SK-MEL-5 (cell line): ENCODE measurements around the gene SUGP2. TPM values are rescaled to one million over a fixed set of nuclear protein-coding genes. Genes with fewer than 3 reads are reported as not detected.
A peak's percentile ranks its signal among the peaks of the same experiment; 100 is the strongest.

Experiments
- DNase-seq: peaks from one replicate; pipeline ENCODE4 v3.0.0-alpha.2; 2016; ENCODE audit warnings: low read depth, low spot score
- in situ Hi-C: cut with HindIII; loops from 2 replicates; pipeline ENCODE4 v1.10.0; 2016; ENCODE audit warnings: low sequenced_read_pairs, high pct_unique_total_duplicates, low pct_unique_long_range_greater_than_20kb
- polyA plus RNA-seq, 2 experiments: library from polyadenylated mRNA; depleted of rRNA; stranded (reverse); fragments of >200 nt; gene quantifications; 2 replicates each; pipeline ENCODE4 v1.2.3, GENCODE V29; 2015
- total RNA-seq: library from RNA; depleted of rRNA; stranded (reverse); fragments of >200 nt; shearing (Covaris generic); gene quantifications from 2 replicates; pipeline ENCODE4 v1.2.3, GENCODE V29; 2014; rRNA removed

The SUGP2 gene
- total RNA-seq = 26.5 and 26.6 TPM in 2 replicates
- polyA plus RNA-seq (2015; cell fraction: cytosol; rRNA removed) = 35.2 and 39.6 TPM in 2 replicates
- 178 and 203 TPM in 2 replicates for polyA plus RNA-seq (2015; cell fraction: nucleus; rRNA removed)

GRCh38 chr19:19033426-19034203 lies at the start of gene SUGP2, which contains the start of gene ARMC6:
Gene SUGP2, minus strand, starts transcription at chr19:19033517. Its CDS starts 2,446 bp downstream, at chr19:19031071.
Gene ARMC6, plus strand, starts transcription at chr19:19033603. Its CDS starts 607 bp downstream, at chr19:19034210.
- peak; percentile 74 for DNase-seq
- in situ Hi-C loops = no loop called here

GRCh38 chr19:19081642-19082151 lies 48.4 kb upstream of the SUGP2 start:
- in situ Hi-C loops = no loop called here
- no peak for DNase-seq

- no peak for DNase-seq
- in situ Hi-C loops = no loop called here
These were observed 46.3 kb upstream of the SUGP2 start for GRCh38 chr19:19079571-19079970.

GRCh38 chr19:19078801-19079200 lies 45.5 kb upstream of the SUGP2 start:
- no peak for DNase-seq
- in situ Hi-C loops = no loop called here

GRCh38 chr19:19077103-19077502 lies 43.8 kb upstream of the SUGP2 start:
- in situ Hi-C loops = no loop called here
- no peak for DNase-seq

GRCh38 chr19:19076476-19076875 lies 43.2 kb upstream of the SUGP2 start:
- in situ Hi-C loops = no loop called here
- DNase-seq = no peak

- in situ Hi-C loops = no loop called here
- DNase-seq = no peak
These were observed 41.8 kb upstream of the SUGP2 start for GRCh38 chr19:19075126-19075525.

GRCh38 chr19:19074196-19074882 lies 41.0 kb upstream of the SUGP2 start:
- in situ Hi-C loops = no loop called here
- no peak for DNase-seq

- in situ Hi-C loops = no loop called here
- DNase-seq = no peak
These were observed 38.6 kb upstream of the SUGP2 start for GRCh38 chr19:19071897-19072296.

- DNase-seq = no peak
- in situ Hi-C loops = no loop called here
These were observed 35.6 kb upstream of the SUGP2 start for GRCh38 chr19:19068659-19069654.

- no peak for DNase-seq
- in situ Hi-C loops = no loop called here
These were observed 34.2 kb upstream of the SUGP2 start for GRCh38 chr19:19067276-19068072.

- in situ Hi-C loops = no loop called here
- DNase-seq = peak; percentile 30
These were observed 31.8 kb upstream of the SUGP2 start for GRCh38 chr19:19064811-19065745.

GRCh38 chr19:19064098-19064722 lies 30.9 kb upstream of the SUGP2 start:
- in situ Hi-C loops = no loop called here
- DNase-seq = peak; percentile 38

- DNase-seq = peak; percentile 95
- in situ Hi-C loops = no loop called here
These were observed 30.1 kb upstream of the SUGP2 start, which contains the start of gene SLC25A42 for GRCh38 chr19:19063183-19064097. Gene SLC25A42, plus strand, starts transcription at chr19:19063994. Its CDS starts 32,131 bp downstream, at chr19:19096125.
